ENCODE data around the gene SAPCD2. TPM values are rescaled to one million over a fixed set of nuclear protein-coding genes. Genes with fewer than 3 reads are reported as not detected.

The SAPCD2 gene
- total and polyA plus RNA-seq, 4 donors = 0.26 to 0.60 (median 0.50) TPM; not detected in 1

GRCh38 chr9:137046088-137046787 lies 24.1 kb downstream of the SAPCD2 start, which contains the start of gene NPDC1:
Gene NPDC1 (minus strand): TSS chr9:137046177. CDS start chr9:137045989, 188 bp downstream.
- Histone ChIP-seq H3K27ac (ENCODE audit: low read depth in 1 of 2, low read length in 2 of 2) (no peak within 1 kb of the TSS), H3K36me3 (ENCODE audit: control insufficient read depth in 1 of 2, insufficient read depth in 2 of 2, low read length in 1 of 2) (no peaks in the 10 kb centered on the region), H3K9me3 (ENCODE audit: control insufficient read depth, low read length) (no peaks in the 10 kb centered on the region), H3K4me1 (ENCODE audit: control insufficient read depth in 1 of 2, insufficient read depth in 2 of 2, low read length in 2 of 2) (no peaks in the 10 kb centered on the region), H3K27me3 (ENCODE audit: control insufficient read depth in 1 of 2, insufficient read depth in 2 of 2, low read length in 1 of 2) (no peaks in the 10 kb centered on the region), H3K4me3 (ENCODE audit: low read length in 2 of 2) (peak within 1 kb of the TSS; percentile 42 to 53)
- DNase-seq (peak; percentile 84 to 93), ATAC-seq (ENCODE audit: low FRiP score) (peak; percentile 69)
- intact Hi-C loops (cut with DNase I) = no loop called here
- 0% methylated on average over 43 to 57 of the region's 57 CpGs for WGBS, 2 donors

- H3K4me1 ChIP-seq (ENCODE audit: control insufficient read depth in 1 of 2, insufficient read depth in 2 of 2, low read length in 2 of 2) = no peaks in the 10 kb centered on the region
Observed at GRCh38 chr9:137045294-137046087, 24.9 kb downstream of the SAPCD2 start.

GRCh38 chr9:137044502-137045177 lies 25.7 kb downstream of the SAPCD2 start:
- DNase-seq (no peak), ATAC-seq (ENCODE audit: low FRiP score) (peak; percentile 27)
- intact Hi-C loops (cut with DNase I) = no loop called here
- 12 to 14% methylated on average over 17 to 18 of the region's 18 CpGs for WGBS, 2 donors
- no peak overlapping the region for H3K4me3 ChIP-seq (ENCODE audit: low read length in 2 of 2)
- H3K9me3 ChIP-seq (ENCODE audit: control insufficient read depth, low read length) = no peaks in the 10 kb centered on the region
- no peak overlapping the region for H3K27ac ChIP-seq (ENCODE audit: low read depth in 1 of 2, low read length in 2 of 2)
- H3K27me3 ChIP-seq (ENCODE audit: control insufficient read depth in 1 of 2, insufficient read depth in 2 of 2, low read length in 1 of 2) = no peaks in the 10 kb centered on the region
- H3K36me3 ChIP-seq (ENCODE audit: control insufficient read depth in 1 of 2, insufficient read depth in 2 of 2, low read length in 1 of 2) = no peaks in the 10 kb centered on the region
- H3K4me1 ChIP-seq (ENCODE audit: control insufficient read depth in 1 of 2, insufficient read depth in 2 of 2, low read length in 2 of 2) = no peaks in the 10 kb centered on the region

More at GRCh38 chr9:137045294-137046087, 24.9 kb downstream of the SAPCD2 start:
- intact Hi-C loops (cut with DNase I) = no loop called here
- Histone ChIP-seq H3K9me3 (ENCODE audit: control insufficient read depth, low read length) (no peaks in the 10 kb centered on the region), H3K27ac (ENCODE audit: low read depth in 1 of 2, low read length in 2 of 2) (no peak overlapping the region), H3K4me3 (ENCODE audit: low read length in 2 of 2) (peak overlapping the region; percentile 42 to 53), H3K27me3 (ENCODE audit: control insufficient read depth in 1 of 2, insufficient read depth in 2 of 2, low read length in 1 of 2) (no peaks in the 10 kb centered on the region), H3K36me3 (ENCODE audit: control insufficient read depth in 1 of 2, insufficient read depth in 2 of 2, low read length in 1 of 2) (no peaks in the 10 kb centered on the region)
- DNase-seq = peak in 1 of 2 donors; percentile 79
- ATAC-seq (ENCODE audit: low FRiP score) = no peak
- 2% methylated on average over 73 to 96 of the region's 96 CpGs for WGBS, 2 donors

- H3K4me3 ChIP-seq (ENCODE audit: low read length in 2 of 2) = no peak overlapping the region
Observed at GRCh38 chr9:137044037-137044436, 26.3 kb downstream of the SAPCD2 start.

GRCh38 chr9:137042751-137043727 lies 27.3 kb downstream of the SAPCD2 start:
- no peaks in the 10 kb centered on the region for H3K36me3 ChIP-seq (ENCODE audit: control insufficient read depth in 1 of 2, insufficient read depth in 2 of 2, low read length in 1 of 2)
- H3K27ac ChIP-seq (ENCODE audit: low read depth in 1 of 2, low read length in 2 of 2) = no peak overlapping the region
- no peaks in the 10 kb centered on the region for H3K27me3 ChIP-seq (ENCODE audit: control insufficient read depth in 1 of 2, insufficient read depth in 2 of 2, low read length in 1 of 2)
- H3K4me3 ChIP-seq (ENCODE audit: low read length in 2 of 2) = no peak overlapping the region
- no peaks in the 10 kb centered on the region for H3K4me1 ChIP-seq (ENCODE audit: control insufficient read depth in 1 of 2, insufficient read depth in 2 of 2, low read length in 2 of 2)
- intact Hi-C loops (cut with DNase I) = no loop called here
- DNase-seq (no peak), ATAC-seq (ENCODE audit: low FRiP score) (peak; percentile 36)
- H3K9me3 ChIP-seq (ENCODE audit: control insufficient read depth, low read length) = no peaks in the 10 kb centered on the region
- WGBS, 2 donors = 86 to 87% methylated on average over 33 to 36 of the region's 36 CpGs

More at GRCh38 chr9:137044037-137044436, 26.3 kb downstream of the SAPCD2 start:
- no peak for ATAC-seq (ENCODE audit: low FRiP score)
- Histone ChIP-seq H3K9me3 (ENCODE audit: control insufficient read depth, low read length) (no peaks in the 10 kb centered on the region), H3K4me1 (ENCODE audit: control insufficient read depth in 1 of 2, insufficient read depth in 2 of 2, low read length in 2 of 2) (no peaks in the 10 kb centered on the region), H3K36me3 (ENCODE audit: control insufficient read depth in 1 of 2, insufficient read depth in 2 of 2, low read length in 1 of 2) (no peaks in the 10 kb centered on the region), H3K27ac (ENCODE audit: low read depth in 1 of 2, low read length in 2 of 2) (no peak overlapping the region), H3K27me3 (ENCODE audit: control insufficient read depth in 1 of 2, insufficient read depth in 2 of 2, low read length in 1 of 2) (no peaks in the 10 kb centered on the region)
- DNase-seq = no peak
- intact Hi-C loops (cut with DNase I) = no loop called here
- WGBS, 2 donors = 76 to 83% methylated on average over 12 of the region's 12 CpGs

- Histone ChIP-seq H3K4me3 (ENCODE audit: low read length in 2 of 2) (no peak overlapping the region), H3K36me3 (ENCODE audit: control insufficient read depth in 1 of 2, insufficient read depth in 2 of 2, low read length in 1 of 2) (no peaks in the 10 kb centered on the region), H3K27ac (ENCODE audit: low read depth in 1 of 2, low read length in 2 of 2) (no peak overlapping the region), H3K27me3 (ENCODE audit: control insufficient read depth in 1 of 2, insufficient read depth in 2 of 2, low read length in 1 of 2) (no peaks in the 10 kb centered on the region), H3K4me1 (ENCODE audit: control insufficient read depth in 1 of 2, insufficient read depth in 2 of 2, low read length in 2 of 2) (no peaks in the 10 kb centered on the region), H3K9me3 (ENCODE audit: control insufficient read depth, low read length) (no peaks in the 10 kb centered on the region)
- 71 to 72% methylated on average over 16 of the region's 16 CpGs for WGBS, 2 donors
- no peak for ATAC-seq (ENCODE audit: low FRiP score)
- DNase-seq = no peak
- intact Hi-C loops (cut with DNase I) = no loop called here
Observed at GRCh38 chr9:137041124-137041523, 29.2 kb downstream of the SAPCD2 start.

GRCh38 chr9:137040568-137040967 lies 29.8 kb downstream of the SAPCD2 start:
- ATAC-seq (ENCODE audit: low FRiP score) (no peak), DNase-seq (no peak)
- H3K36me3 ChIP-seq (ENCODE audit: control insufficient read depth in 1 of 2, insufficient read depth in 2 of 2, low read length in 1 of 2) = no peaks in the 10 kb centered on the region
- intact Hi-C loops (cut with DNase I) = no loop called here
- H3K27me3 ChIP-seq (ENCODE audit: control insufficient read depth in 1 of 2, insufficient read depth in 2 of 2, low read length in 1 of 2) = no peaks in the 10 kb centered on the region
- H3K4me3 ChIP-seq (ENCODE audit: low read length in 2 of 2) = no peak overlapping the region
- no peaks in the 10 kb centered on the region for H3K9me3 ChIP-seq (ENCODE audit: control insufficient read depth, low read length)
- H3K4me1 ChIP-seq (ENCODE audit: control insufficient read depth in 1 of 2, insufficient read depth in 2 of 2, low read length in 2 of 2) = no peaks in the 10 kb centered on the region
- no peak overlapping the region for H3K27ac ChIP-seq (ENCODE audit: low read depth in 1 of 2, low read length in 2 of 2)
- 89% methylated on average over 23 of the region's 23 CpGs for WGBS, 2 donors

Measured in aorta (tissue), 5 donors.